ENCODE results near the gene EML6.
A peak's percentile ranks its signal among the peaks of the same experiment; 100 is the strongest.

Gene EML6

GRCh38 chr2:54879598-54880332, 156.3 kb downstream of the EML6 start:
- DNase-seq (ENCODE audit: low read depth, low spot score), result no peak

GRCh38 chr2:54880428-54880827, 157.0 kb downstream of the EML6 start:
- no peak for DNase-seq (ENCODE audit: low read depth, low spot score)

GRCh38 chr2:54881759-54882158, 158.3 kb downstream of the EML6 start:
- no peak for DNase-seq (ENCODE audit: low read depth, low spot score)

GRCh38 chr2:54885891-54886290, 162.4 kb downstream of the EML6 start:
- no peak for DNase-seq (ENCODE audit: low read depth, low spot score)

- DNase-seq (ENCODE audit: low read depth, low spot score), result no peak
Measured at GRCh38 chr2:54887850-54888545, 164.5 kb downstream of the EML6 start.

GRCh38 chr2:54889053-54889452, 165.6 kb downstream of the EML6 start:
- DNase-seq (ENCODE audit: low read depth, low spot score), result no peak

GRCh38 chr2:54891909-54892308, 168.4 kb downstream of the EML6 start:
- no peak for DNase-seq (ENCODE audit: low read depth, low spot score)

GRCh38 chr2:54894467-54894866, 171.0 kb downstream of the EML6 start:
- no peak for DNase-seq (ENCODE audit: low read depth, low spot score)

- no peak for DNase-seq (ENCODE audit: low read depth, low spot score)
Measured at GRCh38 chr2:54895730-54896129, 172.3 kb downstream of the EML6 start.

- DNase-seq (ENCODE audit: low read depth, low spot score), result no peak
Measured at GRCh38 chr2:54897420-54898310, 174.2 kb downstream of the EML6 start.

GRCh38 chr2:54898456-54899226, 175.2 kb downstream of the EML6 start:
- no peak for DNase-seq (ENCODE audit: low read depth, low spot score)

- no peak for DNase-seq (ENCODE audit: low read depth, low spot score)
Measured at GRCh38 chr2:54899576-54900200, 176.2 kb downstream of the EML6 start.

- no peak for DNase-seq (ENCODE audit: low read depth, low spot score)
Measured at GRCh38 chr2:54901224-54901986, 177.9 kb downstream of the EML6 start.

GRCh38 chr2:54902763-54903162, 179.3 kb downstream of the EML6 start:
- no peak for DNase-seq (ENCODE audit: low read depth, low spot score)

GRCh38 chr2:54903736-54904554, 180.5 kb downstream of the EML6 start:
- DNase-seq (ENCODE audit: low read depth, low spot score), result peak; percentile 77

GRCh38 chr2:54904836-54905235, 181.4 kb downstream of the EML6 start:
- no peak for DNase-seq (ENCODE audit: low read depth, low spot score)

GRCh38 chr2:54906716-54907115, 183.3 kb downstream of the EML6 start:
- no peak for DNase-seq (ENCODE audit: low read depth, low spot score)

GRCh38 chr2:54907663-54908062, 184.2 kb downstream of the EML6 start:
- no peak for DNase-seq (ENCODE audit: low read depth, low spot score)

- DNase-seq (ENCODE audit: low read depth, low spot score), result no peak
Measured at GRCh38 chr2:54908591-54908990, 185.1 kb downstream of the EML6 start.

Measured in smooth muscle cell of the brain vasculature (primary cell).